H1 (cell line): ENCODE data around the gene AVPR1B. TPM values are rescaled to one million over a fixed set of nuclear protein-coding genes. Genes with fewer than 3 reads are reported as not detected.

Experiments used
- USF2 ChIP-seq: IDR thresholded peaks from 2 replicates; pipeline ENCODE4 v1.6.1; 2011; ENCODE audit warnings: low read length, improper control_type of control experiment
- polyA plus RNA-seq, 7 experiments: library from polyadenylated mRNA; depleted of rRNA in 3 of 7; stranded (reverse) in 5 of 7; unstranded in 2 of 7; fragments of >200 nt in 5 of 7; fragments of 200-250 nt in 2 of 7; gene quantifications; 1 replicate in 5 of 7; 2 replicates in 1 of 7; 4 replicates in 1 of 7; pipeline versions ENCODE4 v1.2.1 to v1.2.3, GENCODE V29; 2011 to 2013; ENCODE audit warnings: missing spikeins in 2 of 7, mixed read lengths in 2 of 7
- total RNA-seq: library from RNA; stranded (reverse); fragmentation: NEBNext Ultra II Directional; extraction: Animal tissue kit (Norgen Biotek cat#: 25700); gene quantifications from 2 replicates; pipeline ENCODE4 v1.2.1, GENCODE V29; 2021

AVPR1B gene
- total and polyA plus RNA-seq, 2 of the 8 experiments (the other 6 are each of a cell fraction or from before 2014, with no cell fraction given) = 0.29 to 0.50 TPM

DNA sequence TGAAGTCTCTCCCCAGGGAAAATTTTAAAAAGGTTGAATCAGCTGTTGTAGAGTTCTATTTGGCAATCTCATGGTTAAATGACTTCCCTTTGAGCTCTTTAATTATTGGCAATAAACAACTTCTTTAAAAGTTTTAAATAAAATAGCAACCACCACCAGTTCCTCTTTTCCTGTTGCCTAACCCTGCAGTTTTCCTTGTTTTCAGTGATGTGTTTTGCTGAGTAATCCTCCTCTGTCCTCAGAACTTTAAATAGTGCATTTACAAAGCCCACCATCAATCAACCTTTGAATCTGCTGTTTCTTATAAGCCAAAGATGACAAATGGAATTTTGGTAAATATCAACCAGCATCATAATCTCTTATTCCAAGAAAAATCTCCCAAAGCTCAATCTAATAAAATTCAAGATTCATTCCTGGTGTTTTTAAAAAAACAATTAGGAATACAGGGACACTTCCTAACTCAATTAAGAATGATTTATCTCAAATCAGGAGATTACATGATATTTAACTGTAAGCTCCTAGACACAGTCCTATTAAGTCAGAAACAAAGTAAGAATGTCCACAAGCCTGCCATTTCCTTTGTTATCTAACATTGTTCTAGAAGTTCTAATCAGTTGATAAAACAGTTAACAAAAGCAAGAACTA is 14.8 kb downstream of the AVPR1B start (continued):
- TF ChIP-seq USF2 = no peak
